ENCODE results near the gene DPP6.

DPP6 gene

DNA sequence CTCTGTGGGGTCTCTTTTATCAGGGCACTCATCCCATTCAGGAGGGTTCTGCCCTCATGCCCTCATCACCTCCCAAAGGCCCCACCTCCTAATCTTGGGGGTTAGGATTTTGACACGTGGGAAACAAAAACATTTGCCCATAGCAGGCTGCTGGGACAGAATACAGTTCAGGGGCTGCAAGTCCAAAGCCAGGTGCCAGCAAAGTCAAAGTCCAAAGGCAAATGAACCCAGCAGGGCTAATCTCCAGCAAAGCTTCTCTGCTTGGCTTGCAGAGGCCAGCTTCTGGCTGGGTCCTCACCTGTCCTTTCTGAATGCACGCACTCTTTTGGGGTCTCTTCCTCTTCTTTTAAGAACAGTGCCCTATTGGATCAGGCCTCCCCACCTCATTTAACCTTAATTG lies 359.9 kb downstream of the DPP6 start:
- DNase-seq (ENCODE audit: low read depth): no peak

DNA sequence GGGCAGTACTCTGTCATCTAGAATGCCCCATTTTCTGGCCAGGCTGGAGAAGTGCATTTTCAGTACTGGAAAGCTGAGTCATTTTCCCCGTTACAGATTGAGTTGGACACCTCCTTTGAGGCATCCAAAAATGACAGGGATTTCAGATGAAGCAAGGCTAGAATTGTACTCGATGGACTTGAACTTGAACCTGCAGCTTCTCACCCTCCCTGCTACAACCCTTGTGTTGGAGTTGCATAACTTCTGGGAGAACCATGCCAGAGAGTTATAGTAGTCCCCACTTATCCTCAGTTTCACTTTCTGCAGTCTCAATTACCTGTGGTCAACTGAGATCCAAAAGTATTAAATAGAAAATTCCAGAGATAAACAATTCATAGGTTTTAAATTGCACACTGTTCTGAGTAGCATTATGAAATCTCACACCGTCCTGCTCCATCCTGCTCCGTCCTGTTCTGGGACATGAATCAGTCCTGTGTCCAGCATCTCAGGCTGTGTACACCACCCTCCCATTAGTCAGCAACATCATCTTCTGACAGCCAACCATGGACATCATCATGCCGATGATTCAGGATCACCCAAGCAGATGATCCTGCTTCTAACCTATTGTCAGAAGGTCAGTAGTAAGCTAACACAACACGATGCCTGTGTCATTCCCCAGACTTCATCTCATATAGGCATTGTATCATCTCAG lies 363.7 kb downstream of the DPP6 start:
- no peak for DNase-seq (ENCODE audit: low read depth)

DNA sequence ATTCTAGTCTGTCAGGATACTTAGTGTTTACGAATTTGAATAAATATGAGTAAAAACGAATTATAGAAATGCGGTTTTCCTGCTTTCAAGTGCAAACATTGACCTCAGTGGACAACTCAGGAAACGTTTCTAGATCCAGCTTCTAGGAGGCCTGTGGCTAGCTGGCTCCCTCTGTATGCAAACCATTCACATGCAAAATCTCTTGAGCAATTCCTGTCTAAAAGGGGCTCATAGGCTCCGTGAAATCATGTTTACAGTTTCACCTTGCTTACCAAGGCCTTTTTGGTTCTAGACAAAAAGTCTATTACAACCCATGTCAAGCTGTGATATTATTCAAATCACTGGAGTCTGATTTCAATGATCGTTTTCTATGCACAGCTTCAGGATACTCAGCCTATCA lies 364.5 kb downstream of the DPP6 start:
- DNase-seq (ENCODE audit: low read depth): no peak

DNA sequence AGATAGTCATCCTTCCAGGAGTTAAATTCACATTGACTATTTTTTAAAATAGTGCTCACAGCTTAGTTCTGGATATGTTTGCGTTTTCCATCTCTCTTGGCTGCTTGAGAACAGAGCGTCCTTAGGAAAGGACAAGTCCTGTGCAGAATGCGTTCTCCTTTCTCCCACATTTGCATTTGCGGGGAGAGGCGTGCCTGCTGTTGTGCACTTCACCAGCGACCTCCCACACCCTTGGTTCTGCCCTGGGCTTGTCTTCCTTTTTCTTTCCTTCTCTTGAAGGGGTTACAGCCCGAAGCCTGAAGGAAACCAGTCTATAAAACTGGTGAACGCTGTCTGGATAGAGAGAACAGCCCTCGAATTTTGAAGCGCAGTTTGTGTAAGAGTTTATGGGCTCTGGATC lies 367.1 kb downstream of the DPP6 start:
- DNase-seq (ENCODE audit: low read depth): no peak

DNA sequence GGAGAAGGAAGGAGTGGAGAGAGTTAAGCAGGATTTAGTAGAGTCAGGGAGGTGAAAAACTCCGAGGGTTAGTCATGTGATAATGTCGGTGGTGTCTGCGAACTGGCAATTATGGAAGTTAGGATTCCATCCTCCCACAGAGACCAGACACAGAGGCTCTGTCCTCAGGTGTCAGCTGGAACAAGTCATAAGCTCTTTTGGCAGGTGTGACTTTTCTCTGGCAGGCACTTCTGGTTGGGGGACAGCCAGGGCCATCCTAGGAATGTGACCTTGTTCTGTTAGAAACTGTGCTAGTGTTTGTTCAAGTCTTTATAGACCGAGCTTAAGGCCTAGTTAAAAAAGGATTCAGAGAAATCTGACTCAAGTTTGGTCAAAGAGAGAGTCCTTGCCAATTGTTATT lies 371.0 kb downstream of the DPP6 start:
- DNase-seq (ENCODE audit: low read depth): no peak

DNA sequence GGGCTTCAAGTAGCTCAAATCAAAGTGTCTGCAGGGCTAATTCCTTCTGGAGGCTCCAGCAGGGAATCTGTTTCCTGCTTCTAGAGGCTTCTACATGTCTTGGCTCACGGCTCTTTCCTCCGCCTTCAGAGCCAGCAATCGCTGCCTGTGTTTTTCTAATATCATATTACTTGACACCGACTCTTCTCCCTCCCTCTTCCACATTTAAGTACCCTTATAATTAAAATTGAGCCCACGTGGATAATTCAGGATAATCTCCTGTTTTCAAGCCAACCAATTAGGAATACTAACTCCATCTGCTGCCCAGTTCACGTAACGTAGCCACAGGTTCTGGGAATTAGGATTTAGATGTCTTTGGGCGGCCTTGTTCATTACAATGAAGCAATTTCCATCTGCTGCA lies 372.2 kb downstream of the DPP6 start:
- no peak for DNase-seq (ENCODE audit: low read depth)

DNA sequence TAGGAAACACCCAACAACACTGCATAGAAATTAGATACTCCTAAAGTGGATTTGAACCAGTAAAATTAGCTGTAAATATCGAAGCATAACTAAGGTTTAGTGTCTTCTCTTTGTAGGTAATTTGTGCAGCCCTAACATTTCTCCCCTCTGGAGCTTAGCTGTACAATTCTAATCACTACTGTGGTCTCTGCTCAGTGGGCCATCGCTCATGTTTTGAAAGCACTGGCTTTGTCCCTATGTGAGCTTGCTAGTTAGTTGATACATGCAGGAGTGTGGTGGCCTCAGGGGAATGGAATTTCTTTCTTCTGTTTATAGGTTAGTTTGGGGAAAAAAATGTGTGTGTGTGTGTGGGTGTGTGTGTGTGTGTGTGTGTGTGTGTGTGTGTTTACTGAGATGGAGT lies 373.1 kb downstream of the DPP6 start:
- no peak for DNase-seq (ENCODE audit: low read depth)

DNA sequence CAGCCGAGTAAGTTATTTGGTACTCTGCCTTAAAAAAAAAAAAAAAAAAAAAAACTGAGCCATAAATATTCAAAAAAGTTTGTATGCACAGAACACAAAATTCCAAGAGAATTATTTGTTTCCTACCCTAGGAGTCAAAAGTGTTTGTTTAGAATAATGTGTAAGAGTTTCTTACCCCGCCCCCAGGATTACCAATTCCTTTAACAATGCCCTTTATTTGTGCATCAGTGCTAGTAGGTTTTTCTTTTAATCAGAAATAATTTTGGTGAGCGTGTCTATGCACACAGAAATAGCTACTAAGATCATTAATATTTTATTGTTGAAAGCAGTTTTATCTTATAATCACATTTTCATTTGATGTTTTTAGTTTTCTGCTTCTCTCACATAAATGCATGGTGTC lies 374.6 kb downstream of the DPP6 start:
- DNase-seq (ENCODE audit: low read depth): no peak

DNA sequence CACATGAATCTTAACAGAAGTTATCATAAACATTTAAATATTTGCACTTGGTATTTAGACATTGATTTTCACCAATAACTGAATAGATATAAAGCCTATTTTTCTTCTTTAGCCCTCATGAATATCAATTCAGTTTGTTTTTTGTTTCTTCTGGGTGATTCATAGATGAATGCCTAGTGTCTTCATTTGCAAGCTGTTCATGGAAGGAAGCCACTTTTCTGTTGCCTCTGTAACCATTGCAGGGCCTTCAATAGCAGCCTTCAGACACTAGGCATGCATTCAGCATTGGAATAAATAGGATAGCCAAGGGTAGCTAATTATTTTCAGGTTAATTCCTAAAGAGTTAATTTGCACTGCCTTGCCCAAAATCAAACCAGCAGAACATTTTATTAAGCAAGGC lies 375.3 kb downstream of the DPP6 start:
- no peak for DNase-seq (ENCODE audit: low read depth)

DNA sequence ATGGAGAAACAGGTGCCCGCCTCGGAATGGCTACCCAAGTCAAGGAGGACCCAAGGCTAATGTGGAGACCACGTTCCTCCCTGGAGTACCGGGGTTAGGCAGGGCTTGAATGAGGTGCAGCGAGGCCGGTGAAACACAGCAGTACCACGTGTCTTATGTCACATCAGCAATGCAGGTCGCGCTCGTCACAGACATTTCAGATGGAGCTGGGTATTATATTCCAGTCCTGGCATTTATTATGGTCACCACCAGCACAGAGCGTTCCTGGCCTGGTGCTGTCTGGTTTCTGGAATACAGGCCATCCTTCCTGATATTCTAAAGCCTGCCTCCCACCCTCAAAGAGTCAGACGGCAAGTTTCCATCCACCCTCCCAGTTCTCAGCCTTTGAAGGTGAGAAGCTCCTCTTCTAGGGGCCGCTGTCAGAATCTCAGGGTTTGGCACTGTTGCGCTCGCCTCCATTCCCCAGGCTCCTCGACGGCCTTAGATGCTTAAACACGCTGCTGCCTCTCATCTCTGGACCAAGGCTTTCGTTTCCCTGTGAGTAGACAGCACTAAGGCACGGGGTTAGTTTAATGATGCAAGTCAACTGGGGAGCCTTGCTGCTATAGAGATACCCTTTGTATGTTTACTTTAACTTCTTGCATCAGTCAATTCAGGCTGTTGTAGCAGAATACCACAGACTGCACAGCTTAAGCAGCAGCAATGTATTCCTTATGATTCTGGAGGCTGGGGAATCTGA lies 377.6 kb downstream of the DPP6 start:
- DNase-seq (ENCODE audit: low read depth): no peak

DNA sequence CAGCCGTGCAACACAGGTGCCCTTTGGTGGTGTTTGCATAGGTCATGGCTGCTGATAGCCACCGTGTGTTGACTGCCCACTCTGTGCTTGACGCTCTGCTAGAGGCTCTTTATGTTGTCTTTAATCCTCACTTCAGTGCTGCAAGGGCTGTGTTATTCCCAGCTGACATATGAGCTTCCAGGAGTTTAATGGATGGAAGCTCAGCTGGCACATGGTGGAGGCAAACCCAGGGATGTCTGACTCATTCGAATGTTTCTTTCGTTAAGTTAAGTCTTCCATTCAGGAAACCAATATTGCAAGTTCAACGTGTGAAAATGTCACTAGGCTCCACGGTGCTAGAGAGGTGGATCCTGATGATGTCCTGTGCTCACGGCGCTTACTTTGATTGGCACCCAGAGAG lies 378.4 kb downstream of the DPP6 start:
- DNase-seq (ENCODE audit: low read depth): no peak

DNA sequence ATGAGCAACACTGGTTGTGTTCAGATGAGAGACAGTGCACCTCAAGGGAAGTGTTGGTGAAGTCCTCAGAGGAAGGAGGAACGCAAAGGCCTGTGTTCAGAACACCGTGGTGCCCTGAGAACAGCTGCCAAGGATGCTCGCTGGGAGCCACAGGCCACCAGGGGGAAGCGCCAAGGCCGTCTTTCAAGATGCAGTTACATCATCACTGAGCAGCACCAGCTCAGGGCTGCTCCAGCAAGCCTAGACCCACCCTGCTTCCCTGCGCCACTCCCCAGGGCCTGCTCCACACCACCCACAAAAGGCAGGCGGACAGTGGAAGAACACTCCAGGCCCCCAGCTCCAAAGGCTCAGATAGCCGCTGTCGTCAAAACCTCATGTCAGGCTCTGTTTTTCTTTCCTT lies 378.8 kb downstream of the DPP6 start:
- DNase-seq (ENCODE audit: low read depth): no peak

DNA sequence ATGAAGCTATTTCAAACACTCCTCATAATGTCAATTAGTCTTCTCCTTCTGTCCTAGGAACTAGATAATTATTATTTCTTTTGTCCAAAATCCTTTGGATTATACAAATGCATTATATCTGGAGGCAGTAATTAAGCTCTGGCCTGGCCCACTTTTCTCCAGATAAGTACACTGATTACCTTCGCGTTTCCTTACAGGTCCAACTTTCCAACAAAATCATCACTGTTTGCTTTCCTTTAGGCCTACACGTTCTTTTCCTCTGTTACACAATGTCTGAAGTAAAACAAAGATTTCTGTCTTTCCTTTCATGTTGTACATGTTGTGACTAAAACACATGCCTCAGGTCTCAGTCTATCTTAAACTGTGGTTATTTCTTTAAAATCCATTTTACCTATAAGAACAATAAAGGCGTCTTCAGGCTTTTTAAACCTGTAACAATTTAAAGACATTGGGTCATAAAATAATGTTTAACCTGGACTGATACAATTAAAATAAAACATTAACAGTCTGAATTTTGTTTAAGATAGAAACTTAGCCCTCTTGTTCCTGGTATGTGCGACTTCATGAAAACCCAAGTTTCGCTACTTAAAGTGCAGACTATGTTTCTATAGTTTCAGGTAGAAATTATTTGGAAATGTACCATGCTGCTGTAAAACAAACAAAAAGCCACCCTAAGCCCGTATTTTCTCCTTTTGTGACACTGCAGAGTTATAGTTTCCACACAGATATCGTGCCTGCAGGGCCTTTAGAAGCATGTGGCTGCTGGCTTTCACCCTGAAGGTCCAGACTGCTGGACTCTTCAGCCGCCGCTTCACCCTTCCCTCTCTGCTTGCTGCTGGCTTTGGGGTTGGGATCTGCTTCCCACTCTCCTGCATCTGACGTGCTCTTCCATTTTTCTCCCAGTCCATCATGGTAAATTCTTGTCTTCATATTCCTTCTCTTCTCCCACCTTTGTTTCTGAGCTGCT lies 381.7 kb downstream of the DPP6 start:
- no peak for DNase-seq (ENCODE audit: low read depth)

DNA sequence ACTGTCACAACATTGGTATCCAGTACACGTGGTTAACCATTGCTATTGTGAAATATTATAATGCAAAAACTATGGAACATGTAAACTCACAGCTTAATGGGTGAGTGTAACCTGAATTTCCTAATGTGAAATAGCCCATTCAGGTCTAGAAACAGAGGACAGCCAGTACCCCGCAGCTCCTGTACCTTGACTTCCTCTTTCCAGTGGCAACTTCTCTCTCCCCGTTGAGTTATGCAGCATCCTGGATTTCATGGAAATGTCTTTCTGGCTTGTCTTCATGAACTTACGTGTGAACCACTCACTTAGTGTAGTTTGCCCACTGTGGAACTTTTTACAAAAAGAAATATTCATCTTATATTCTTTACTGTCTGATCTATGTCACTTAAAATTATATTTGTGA lies 384.4 kb downstream of the DPP6 start:
- DNase-seq (ENCODE audit: low read depth): no peak

DNA sequence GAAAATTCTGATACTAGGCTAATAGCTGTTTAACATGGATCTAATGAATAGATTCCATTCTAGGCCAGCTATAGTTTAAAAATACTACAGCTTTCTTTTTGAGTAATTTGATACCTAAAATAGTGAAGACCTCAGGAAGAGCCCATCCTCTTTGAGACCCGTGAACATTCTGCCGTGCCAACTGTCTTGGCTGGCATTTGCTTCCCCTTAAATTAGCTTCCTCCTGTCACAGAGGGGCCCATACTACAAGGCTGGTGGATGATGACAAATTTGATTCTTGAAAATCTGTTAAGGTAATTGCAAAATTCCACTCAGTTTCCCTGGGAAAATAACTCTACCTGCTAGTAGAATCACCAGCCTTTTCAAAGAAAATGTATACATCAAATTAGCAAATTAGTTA lies 385.0 kb downstream of the DPP6 start:
- no peak for DNase-seq (ENCODE audit: low read depth)

DNA sequence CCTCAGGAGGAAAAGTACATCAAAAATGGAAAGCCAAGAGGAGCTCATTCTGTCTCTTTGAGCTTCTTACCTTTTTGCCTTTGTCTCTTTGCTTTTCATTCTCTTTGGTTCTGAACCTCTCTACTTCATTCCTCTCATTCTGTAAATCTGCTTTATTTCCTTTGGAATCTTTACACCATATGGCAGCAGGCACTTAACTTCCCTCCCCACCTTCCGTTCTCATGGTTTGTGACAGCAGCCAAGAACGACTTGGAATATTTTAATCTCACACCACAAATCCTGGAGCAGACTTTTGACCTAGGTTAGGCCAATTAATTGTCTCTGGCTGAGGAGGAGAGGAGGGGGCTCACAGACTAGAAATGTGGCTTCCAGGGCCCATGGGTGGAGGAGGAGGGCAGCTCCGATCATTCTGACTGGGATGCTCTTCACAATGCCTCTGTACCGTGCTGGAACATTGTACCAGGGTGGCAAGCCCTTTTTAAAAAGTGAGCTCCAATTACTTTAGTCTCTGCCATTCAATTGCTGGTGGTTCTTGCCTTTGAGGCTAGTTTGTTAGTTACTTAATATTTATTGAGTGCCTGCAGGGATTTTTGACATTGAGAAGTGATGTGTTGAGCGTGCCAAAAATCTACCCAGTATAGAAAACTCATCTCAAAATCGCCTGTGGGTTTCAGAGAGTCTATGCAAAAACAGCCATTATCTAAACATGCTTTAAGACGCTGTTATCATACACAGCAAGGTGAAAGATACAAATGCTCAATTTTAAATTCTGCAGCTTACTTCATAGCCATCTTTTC lies 386.6 kb downstream of the DPP6 start:
- no peak for DNase-seq (ENCODE audit: low read depth)

DNA sequence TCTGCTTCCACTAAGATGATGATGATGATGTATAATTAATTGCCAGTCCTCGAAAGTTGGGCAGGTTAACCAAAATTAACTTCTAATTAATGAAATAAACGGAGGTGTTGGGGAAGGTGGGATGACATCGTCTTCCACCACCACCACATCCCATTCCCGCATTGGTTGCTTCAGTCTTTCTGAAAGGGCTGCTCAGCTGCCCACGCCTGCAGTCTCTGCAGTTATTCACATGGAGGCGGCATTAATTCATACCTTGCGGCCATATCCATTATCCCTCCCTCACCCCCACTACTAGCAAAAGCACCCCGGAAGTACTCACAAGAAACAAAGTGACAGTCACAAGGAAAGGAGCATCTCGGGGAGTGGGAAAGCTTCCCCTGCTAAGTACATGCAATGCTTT lies 387.9 kb downstream of the DPP6 start:
- DNase-seq (ENCODE audit: low read depth): no peak

DNA sequence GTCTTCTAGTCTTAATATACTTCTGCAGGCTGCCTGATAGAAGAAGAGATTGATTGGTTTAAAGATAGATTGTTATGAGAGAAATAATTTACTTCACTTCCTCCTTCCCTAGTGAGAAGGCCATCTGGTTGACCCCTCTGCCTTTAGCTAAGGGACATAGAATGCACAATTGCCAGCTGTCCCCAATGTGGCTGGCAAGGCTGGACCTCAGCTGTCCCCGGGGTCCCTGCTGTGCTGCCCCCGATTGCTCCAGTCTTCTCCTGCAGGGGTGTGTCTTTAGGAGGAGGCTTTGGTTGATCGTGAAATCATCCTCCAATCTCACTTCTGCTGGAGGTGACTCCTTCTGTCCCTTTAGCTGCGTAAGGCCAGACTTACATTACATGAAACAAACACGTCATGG lies 388.5 kb downstream of the DPP6 start:
- DNase-seq (ENCODE audit: low read depth): no peak

DNA sequence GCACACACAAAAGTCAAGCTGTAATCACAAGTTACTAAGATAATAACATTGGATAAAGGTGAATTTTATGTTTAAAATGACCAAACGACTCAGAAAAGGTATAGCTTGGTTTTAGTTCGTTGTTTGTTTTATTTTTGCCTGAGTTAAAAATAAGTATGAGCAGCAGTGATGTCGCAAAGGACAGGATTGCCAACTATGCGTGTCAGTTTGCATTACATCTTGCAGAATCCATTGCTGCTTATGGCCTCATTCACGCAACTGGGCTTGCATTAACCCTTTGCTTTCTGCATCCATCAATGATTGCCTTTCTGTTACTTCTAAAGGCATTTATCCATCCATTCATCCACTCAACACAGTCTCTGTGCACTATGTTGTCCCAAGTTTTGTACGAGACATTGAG lies 389.6 kb downstream of the DPP6 start:
- DNase-seq (ENCODE audit: low read depth): no peak

DNA sequence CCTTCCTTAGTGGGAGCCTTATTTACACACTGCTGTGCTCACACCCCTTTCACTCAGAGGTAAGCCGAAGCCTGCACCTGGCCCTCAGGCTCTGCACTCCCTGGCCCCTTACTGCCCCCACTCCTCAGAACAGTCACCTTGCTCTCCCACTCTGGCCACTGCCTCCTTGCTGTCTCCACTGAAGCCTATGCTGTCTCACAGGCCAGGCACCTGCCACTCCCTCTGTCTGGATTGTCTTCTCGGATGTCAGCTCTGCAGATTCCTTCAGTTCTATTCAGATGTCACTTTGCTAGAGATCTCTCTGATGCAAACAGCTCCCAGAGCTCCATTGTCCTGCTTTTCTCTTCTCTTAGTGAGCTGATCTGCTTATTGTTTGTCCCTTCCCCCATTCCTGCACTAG lies 390.7 kb downstream of the DPP6 start:
- no peak for DNase-seq (ENCODE audit: low read depth)

DNA sequence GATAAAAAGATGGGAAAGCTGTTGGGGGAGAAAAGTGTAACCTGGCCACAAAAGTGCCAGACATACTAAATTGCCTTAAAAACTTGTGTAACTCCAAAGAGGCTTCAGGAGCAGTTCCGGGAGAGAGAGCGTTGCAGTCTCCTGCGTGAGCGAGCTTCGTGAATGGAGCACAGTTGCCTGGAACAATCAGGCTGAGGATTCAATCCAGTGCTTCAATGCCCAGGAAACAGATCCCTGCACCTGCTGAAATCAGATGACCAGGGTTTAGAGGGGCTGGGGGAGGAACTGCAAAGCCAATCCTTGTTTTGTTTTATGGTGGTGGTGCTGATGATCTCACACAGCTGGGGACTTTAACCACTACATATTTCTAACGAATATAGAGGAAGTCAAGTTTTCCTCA lies 398.3 kb downstream of the DPP6 start:
- no peak for DNase-seq (ENCODE audit: low read depth)

Measured in activated gamma-delta T cell treated with anti-CD3 and anti-CD28 coated beads, Interleukin-2, amount 50 U/mL, for 16 hours (primary cell).